GM18519 (cell line): ENCODE results near the gene SIM1.

Source experiments
- ATAC-seq: cut with Tn5 transposase; IDR thresholded peaks from one replicate; pipeline ENCODE4 v1.9.1; 2021; ENCODE audit warnings: mild to moderate bottlenecking, moderate library complexity; ENCODE audit not compliant: unreplicated experiment, low FRiP score

Gene SIM1, protein sequence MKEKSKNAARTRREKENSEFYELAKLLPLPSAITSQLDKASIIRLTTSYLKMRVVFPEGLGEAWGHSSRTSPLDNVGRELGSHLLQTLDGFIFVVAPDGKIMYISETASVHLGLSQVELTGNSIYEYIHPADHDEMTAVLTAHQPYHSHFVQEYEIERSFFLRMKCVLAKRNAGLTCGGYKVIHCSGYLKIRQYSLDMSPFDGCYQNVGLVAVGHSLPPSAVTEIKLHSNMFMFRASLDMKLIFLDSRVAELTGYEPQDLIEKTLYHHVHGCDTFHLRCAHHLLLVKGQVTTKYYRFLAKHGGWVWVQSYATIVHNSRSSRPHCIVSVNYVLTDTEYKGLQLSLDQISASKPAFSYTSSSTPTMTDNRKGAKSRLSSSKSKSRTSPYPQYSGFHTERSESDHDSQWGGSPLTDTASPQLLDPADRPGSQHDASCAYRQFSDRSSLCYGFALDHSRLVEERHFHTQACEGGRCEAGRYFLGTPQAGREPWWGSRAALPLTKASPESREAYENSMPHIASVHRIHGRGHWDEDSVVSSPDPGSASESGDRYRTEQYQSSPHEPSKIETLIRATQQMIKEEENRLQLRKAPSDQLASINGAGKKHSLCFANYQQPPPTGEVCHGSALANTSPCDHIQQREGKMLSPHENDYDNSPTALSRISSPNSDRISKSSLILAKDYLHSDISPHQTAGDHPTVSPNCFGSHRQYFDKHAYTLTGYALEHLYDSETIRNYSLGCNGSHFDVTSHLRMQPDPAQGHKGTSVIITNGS

GRCh38 chr6:100464903-100465700 is at the start of gene SIM1:
SIM1 (minus strand) TSS chr6:100464921; CDS start chr6:100463468, 1,453 bp downstream.
- ATAC-seq: peak; percentile 88

DNA sequence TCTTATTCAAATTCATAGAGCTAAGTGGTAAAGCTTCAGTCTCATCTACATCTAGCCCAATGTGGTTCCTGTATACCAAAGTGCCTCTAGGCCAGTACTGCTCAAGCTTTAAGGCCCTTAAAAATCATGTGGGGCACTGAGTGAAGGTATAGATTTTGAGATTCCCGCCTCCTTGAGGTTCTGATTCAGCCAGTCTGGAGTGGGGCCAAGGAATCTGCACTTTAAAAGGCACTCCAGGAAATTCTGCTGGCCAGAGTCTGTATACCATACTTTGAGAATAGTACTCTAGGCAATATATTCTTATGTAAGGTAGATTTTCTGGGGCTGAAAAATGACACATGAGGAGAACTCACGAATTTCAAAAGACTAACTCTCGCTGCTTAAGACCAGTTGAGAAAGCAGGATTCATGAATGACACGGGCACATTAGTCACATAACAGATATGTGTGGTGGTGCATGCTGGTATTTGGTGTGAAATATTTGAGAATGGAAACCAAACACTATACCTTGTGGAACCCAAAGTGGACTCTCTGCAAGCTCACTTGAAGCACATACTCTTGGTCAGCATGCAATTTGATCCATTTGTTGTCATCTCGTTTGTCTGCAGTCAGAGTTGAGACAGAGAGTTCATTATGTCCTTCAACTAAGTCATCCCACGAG is 47.6 kb upstream of the SIM1 start:
- no peak for ATAC-seq

- ATAC-seq: no peak
These were observed 44.4 kb upstream of the SIM1 start for GRCh38 chr6:100509101-100509500.

DNA sequence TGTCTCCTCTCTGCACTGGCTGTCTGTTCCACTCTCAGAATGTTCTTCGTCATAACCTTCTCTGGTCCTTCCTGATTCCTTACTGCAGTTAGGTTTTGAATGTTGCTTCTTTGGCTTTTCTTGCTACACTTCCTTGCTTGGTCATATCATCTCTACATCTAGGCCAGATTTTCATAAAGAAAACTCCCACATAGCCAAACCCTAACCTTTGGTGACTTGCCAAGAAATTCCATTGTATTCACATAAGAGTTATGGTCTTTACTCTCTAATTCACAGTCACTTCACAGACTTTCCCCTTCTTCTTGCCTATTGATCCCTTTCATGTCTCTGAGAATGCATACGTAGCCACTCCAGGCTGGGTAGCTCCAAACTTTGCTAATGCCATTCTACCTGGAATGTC is 41.9 kb upstream of the SIM1 start:
- ATAC-seq: no peak

- no peak for ATAC-seq
These were observed 40.3 kb upstream of the SIM1 start for GRCh38 chr6:100504786-100505737.

DNA sequence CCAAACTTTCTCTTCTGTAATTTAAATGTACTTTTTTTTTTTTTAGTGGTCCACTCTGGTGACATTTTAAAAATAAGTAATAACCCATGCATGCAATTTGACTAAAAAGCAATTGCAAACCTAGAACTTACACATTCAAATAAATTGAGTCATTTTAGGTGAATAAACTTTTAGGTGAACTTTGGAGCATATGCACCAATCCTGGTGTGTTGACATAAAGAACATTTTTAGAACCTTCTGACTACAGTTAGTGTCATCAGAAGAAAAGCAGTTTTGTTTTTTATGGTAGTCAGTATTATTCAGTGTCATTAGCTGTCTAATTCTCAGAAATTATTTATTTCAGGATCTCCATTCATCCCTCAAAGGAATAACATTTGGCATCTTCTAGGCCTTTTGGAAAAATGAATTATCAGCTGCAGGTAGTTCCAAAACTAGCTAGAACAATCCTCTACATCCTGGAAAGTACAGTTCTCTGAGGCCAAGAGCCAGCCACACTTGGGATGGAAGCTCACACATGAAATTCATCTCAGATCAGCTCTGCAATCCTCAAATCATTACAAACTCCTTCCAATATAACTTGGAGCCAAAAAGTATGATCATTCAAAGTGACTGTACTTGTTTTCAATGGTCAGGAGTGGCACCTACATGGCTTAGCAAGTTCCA is 38.5 kb upstream of the SIM1 start:
- ATAC-seq: no peak

DNA sequence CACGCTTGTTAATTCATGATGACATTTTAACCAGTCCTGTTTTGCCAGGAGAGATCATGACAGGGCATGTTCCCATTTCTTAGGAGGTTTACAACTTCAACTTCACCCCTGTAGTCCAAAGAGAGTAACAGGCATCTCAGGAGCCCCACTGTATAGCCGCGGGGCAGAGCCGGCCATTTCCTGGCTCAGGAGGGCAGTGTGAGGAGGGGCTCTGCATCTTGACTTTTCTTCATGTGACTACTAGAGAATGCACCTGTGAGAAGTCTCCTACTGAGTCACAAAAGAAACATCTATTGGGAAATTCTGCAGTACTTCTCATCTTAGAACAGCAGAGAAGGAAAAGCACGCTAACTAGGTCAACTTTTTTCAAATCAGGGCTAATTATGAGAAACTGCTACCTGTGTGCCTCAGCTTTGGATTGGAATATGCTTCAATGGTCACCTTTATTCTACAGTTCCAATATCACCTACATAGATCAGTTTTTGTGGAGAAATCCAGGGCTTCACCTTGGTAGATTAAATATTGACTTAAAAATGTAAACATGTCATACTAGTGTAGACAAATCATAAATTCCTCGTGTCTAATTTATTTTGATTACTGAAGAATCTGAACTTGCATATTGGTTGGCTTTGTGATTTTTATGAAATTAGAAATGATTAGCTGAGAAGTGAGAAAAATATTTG is 28.6 kb upstream of the SIM1 start:
- ATAC-seq: no peak

DNA sequence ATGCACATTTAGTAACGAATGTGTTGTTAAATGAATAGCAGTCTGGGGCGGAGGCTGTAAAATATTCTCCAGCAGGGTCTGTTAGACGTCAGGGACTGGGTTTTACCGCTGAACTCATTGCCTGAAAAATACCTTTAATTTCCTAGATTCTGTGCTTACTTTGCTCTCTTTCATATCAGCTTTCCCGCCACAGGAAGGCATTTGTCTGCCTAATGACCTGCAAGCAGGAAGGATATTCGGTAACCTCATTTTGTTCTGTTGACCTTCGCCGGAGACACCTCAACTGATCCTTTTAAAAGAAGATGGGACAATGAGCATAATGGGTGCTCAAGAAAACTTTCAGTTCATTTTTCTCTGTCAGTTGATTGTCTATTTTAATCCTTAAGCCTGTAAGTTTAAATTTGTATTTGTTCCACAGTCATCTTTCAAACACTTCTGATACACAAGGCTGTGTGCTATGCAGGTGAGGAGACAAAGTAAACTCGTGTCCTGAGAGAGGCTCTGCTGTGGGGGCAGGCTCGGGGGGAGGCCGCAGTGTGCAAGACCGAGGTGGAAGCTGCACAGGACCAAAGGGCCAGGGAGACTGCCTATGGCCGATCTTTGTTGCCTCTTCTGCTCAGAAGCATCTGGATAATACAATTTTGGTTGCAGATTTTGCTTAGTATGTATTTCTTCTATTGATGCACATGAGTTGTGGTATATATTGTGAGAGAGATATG is 27.4 kb upstream of the SIM1 start:
- no peak for ATAC-seq

GRCh38 chr6:100490065-100490464 is 25.3 kb upstream of the SIM1 start:
- ATAC-seq: no peak

DNA sequence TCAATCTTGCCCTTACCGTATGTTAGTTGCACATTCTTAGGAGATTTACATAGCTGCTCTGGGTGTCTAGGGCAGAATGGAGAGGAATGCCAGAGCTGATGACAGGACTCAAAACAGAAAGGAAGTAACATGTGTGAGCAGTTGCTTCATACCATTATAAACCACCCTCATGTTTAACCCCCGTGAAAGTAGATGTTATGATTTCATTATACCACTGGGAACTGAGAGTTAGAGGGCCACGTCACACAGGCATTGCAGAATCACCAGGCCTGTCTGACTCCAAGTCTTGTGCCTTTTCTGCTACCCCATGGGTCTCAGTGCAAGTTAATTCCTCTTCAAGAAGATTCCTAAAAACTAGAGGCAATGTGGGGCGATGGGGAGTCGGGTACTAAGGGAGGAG is 23.5 kb upstream of the SIM1 start:
- no peak for ATAC-seq

DNA sequence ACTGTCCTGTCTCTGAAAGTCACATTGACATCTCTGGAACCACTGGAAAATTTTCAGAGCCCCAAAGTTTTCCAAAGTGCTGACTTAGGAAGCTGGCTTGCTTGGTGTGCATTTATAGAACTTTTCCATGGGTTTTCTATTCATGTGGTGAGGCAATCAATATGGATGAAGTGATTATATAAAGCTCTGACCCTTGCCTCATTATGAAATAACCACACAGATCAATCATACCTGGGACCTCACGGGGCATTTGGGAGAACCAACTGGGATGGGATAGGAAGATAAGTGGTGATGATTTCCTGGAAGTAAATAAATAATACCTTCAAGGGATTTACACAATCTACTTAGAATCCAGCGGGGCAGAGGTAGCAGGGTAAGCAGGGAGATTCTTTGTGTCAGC is 22.9 kb upstream of the SIM1 start:
- no peak for ATAC-seq

DNA sequence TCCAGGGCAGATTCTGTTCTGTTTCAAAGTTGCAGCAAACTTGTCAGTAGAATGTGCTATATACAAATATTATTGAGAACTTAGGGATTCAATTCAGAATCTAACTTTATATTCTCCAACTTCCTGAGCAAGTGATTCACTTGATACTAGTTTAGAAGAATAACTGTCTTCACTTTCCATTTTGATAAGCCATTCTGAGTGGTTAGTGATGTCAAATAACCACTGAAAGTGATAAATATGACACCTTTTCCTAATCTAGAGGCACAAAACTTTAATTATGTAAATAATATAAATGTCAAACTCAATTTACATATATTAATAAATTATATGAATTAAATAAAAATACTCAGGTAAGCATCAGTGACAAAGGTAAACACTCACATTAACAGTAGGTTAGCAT is 20.5 kb upstream of the SIM1 start:
- ATAC-seq: no peak

- no peak for ATAC-seq
These were observed 19.8 kb upstream of the SIM1 start for GRCh38 chr6:100484474-100484873.

- ATAC-seq: no peak
These were observed 18.0 kb upstream of the SIM1 start for GRCh38 chr6:100482698-100483097.

DNA sequence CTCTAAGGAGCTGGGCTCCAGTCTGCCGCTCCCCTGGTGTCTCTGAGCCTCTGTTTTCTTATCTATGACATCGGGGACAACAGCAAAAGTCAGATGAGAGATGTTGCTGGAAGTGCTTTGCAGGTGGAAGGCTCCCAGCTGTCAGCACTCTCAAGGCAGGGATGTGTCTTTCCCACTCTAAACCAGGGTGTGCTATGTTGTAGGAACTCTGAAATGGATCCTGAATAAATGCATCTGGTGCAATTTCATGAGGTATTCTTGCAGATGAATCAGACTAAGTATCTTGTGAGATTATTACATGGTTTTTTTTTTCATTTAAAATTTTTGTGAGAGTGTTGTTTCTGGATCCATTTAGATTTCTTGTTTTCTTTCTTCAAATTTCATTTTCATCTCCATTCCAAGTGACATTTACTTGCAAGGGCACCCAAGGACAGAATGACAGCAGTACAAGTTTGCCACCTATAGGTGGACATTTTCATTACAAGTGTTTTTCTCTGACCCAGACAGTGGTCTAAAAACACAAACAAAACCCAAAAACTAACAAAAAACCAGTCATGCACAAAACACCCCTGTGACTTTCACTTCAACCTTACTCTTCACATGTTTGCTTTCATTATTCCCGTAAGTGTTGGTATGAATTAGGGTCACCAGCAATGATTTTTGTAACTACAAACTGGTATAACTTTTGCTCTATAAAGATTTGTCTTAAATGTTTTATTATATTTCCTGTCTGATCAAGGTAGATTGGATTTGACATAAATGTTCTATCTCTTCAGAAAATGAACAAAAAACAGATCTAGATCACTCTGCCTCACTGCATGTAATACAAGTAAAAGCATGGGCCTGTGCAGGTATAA is 14.7 kb upstream of the SIM1 start:
- ATAC-seq: peak; percentile 42

DNA sequence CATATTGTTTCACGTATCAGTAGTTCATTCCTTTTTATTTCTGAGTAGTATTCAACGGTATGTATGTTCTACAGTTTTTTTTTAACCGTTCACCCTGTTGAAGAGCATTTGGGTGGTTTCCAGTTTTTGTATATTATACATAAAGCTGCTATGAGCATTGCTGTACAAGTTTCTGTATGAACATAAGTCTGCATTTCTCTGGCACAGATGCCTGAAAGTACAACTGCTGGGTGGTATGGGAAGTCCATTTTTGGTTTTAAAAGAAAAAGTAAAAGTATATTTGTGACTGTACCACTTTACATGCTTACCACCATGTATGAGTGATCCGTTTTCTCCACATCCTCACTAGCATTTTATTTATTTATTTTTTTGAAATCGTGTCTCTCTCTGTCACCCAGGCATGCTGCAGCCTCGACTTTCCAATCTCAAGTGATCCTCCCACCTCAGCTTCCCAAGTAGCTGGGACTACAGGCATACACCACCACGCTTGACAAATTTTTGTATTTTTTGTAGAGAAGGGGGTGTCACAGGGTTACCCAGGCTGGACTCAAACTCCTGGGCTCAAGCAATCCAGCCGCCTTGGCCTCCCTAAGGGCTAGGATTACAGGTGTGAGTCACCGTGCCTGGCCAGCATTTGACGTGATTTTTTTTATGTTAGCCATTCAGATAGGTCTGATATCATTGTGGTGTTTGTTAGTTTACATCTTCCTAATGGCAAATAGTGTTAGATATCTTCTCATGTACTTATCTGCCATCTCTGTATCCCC is 11.0 kb upstream of the SIM1 start:
- peak; percentile 80 for ATAC-seq
